Endometrium (tissue), 2 donors: Measurements from ENCODE around the gene TCF7.

Experiments used
- FAIRE-seq: peaks from 2 replicates; lab custom pipeline; 2012; peaks lifted over from hg19 to GRCh38; lab: Jason Lieb, UNC
- donor health status: control.
- donor health status: control.

Gene TCF7

DNA sequence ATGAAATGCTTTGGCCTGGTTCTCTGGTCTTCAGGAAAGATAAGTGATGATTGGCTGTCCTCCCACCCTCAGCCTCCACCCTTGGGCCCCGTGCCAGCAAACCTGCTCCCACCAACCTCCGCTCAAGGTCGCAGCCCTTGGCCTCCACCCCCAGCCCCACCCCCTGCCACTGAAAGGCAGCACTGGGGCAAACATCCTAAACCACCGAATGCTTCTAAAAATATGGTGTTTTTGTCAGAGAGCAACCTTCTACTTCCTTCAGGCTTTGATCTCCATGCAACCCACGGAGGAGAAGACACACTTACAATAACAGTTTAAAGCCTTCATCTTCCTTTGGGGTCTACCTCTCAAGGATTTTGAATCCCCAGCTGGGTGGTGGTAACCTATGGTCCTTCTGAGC is 24.0 kb upstream of the TCF7 start:
- FAIRE-seq = no peak

DNA sequence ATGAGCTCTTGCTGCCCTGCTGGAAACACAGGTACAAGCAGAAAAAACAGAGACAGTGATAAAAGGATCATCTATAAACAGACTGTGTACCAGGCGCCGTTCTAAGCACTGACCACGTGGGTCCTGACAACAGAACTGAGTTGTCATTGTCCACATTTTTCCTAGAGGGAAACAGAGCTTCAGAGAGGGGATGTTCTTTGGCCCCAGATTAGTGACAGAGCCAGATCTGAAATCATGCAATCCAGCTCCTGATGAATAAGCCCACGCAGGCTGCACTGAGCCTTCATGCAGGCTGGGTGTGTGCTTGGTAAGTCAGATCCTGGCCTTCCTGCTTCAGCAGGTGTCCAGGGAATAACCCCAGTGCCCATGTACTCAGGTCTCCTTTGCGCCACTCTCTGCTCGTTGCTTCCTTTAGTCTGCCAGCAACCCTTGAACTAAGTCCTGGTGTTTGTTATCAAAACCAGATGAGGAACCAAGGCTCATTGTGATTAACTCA is 22.8 kb upstream of the TCF7 start:
- FAIRE-seq = no peak

DNA sequence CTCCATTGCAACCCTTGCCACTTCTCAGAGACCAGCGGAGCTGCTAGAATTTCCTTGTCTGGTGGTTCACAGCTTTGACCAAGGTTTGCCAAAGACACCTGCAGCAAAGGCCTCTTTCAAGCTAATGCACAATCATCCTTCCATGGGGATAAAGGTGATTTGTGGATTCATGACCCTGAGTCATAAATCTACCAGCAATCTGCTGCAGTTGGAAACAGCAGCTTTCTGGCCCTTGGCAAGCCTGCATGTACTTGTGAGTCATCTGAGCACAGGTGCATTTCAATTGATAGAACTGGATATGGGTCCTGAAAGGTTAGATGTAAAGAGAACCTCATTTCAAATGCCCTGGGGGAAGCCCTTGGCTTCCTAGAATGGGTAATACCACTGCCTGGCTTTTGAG is 21.6 kb upstream of the TCF7 start:
- FAIRE-seq = no peak

DNA sequence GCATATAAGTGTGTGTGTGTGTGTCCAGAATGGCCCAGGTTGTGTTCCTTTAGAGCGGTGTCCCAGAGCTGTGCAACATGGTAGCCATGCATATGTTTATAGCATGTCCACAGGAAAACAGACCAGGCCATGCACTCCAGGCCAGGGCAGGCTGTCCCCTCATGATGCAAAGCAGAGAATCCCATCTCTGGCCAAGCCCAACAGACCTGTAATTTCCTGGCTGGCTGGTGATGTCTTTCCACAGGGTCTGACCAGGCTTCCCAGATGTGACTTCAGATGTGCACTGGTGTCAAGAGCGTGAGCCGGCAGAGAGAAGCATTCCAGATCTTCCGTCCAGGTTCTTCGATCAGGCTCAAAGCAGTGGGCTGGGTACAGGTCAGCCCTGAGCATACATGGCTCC is 21.1 kb upstream of the TCF7 start:
- FAIRE-seq = no peak

DNA sequence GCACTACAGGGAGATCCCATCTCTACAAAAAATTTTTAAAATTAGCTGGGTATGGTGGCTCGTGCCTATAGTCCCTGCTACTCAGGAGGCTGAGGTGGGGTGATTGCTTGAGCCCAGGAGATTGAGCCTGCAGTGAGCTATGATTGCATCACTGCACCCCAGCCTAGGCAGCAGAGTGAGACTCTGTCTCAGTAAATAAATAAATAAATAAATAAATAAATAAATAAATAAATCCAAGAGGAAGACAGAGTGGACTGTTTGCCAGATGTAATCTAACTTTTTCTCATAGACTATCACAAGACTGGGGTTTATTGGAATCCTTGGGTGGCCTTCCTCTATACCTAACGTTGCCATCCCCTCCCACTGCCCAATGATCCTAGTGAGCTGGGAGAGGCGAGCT is 19.2 kb upstream of the TCF7 start:
- no peak for FAIRE-seq

DNA sequence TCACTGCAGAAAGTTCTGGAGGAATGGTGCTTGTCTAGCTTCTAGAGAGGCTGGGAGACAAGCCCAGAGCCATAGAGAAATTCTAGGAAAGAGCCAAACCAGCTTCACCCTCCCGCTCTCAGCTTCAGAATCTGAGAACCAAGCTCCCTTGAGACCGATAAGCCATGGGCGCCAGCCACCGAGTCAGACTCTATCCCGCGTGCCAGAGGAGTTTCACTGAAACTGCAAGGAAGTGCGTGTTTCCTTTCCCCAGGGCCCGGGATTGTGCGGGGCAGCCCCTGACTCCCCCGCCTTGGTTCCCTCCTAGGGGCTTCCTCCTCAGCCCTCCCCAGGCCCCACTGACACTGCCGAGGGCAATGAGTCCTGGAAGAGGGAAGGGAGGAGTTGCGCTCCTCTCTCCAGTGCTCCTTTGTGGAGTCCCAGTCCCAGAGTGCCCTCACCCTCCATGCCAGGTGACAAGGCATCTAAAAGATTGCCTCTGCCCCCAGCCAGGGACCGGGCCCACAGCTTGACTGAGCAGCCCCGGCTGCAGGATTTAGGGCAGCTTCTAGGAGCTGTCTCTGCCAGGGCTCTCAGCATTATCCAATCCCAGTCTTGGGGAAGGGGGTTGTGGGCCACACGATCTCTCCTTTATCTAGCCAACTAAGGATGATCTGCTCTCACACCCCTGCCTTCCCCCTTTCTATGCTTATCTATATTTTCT is 18.4 kb upstream of the TCF7 start:
- no peak for FAIRE-seq

DNA sequence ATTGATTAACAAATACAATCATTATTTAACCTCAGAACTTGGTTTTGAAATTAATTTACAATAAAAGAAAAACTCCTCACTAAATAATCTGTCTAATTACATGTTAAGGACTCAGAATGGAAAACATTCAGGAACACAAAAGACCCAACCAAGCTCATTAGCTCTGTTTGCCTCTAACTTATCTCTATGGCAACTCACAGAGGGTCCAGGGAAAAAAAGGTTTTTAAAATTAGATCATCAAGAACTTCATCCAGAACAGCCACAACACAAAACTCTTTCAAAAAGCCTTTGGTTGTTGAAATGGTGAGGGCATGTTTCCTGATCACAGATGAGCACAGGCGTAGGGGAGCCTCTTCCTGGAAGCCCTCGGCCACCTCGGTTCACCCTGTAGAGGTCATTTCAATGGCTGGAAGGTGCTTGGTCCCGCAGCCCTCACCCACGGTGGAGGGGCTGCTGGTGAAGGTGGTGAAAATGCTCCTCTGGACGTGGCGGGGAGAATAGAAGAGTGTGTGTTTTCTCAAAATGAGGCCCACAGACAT is 17.2 kb upstream of the TCF7 start:
- no peak for FAIRE-seq

DNA sequence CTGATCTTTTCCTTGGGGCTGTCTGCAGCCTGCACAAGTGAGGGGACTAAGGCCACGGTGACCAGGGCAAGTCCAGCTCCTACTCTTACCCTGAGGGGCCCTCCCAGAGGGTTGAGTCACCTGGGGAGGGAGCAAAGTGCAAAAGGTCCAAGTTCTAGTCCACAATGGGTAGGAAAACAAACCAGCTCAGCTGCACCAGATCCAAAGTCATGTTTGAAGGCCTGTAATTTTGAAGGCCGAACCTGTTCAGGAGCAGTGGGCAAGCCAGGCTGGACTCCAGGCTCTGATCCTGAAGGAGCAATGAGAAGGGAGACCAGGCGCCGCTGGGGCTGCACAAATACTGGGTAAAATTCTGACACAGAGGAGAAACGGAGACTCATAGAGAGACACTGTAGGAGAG is 15.8 kb upstream of the TCF7 start:
- no peak for FAIRE-seq

DNA sequence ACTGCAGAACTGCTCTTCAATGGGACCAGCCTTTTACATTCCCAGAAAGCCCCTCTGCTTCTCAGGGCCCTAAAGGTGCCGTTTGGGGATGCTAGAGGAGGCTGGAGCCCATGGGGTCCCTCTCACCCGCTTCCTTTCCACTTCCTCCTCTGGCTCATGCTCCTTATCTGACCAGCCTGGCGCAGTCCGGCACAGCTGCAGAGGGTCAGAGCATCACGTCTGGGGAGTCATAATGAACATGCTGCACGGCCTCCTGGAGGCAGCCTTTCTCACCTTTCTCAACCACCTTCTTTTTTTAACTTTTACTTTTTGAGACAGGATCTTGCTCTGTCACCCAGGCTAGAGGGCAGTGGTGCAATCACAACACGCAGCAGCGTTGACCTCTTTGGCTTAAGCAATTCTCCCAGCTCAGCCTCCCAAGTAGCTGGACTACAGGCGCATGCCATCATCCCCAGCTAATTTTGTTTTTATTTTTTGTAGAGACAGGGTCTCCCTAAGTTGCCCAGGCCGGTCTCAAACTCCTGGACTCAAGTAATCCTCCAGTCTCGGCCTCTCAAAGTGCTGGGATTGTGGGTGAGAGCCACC is 15.1 kb upstream of the TCF7 start:
- no peak for FAIRE-seq

DNA sequence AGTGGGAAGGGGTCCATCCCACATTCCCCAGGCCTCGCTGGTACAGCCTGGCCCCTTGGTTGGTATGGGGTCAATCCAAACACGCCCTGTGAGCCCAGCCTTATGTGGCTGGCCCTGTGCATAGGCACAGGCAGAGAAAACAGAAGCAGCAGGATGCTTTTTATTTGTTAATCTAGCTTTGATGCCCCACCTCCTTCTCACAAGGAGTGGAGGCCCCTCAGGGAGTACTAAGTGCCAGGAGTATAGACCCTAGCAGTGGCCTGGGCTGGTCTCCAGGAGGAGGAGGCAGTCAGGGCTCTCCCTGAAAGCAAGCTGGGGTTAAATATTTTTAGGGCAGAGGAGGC is 14.6 kb upstream of the TCF7 start:
- FAIRE-seq = no peak

DNA sequence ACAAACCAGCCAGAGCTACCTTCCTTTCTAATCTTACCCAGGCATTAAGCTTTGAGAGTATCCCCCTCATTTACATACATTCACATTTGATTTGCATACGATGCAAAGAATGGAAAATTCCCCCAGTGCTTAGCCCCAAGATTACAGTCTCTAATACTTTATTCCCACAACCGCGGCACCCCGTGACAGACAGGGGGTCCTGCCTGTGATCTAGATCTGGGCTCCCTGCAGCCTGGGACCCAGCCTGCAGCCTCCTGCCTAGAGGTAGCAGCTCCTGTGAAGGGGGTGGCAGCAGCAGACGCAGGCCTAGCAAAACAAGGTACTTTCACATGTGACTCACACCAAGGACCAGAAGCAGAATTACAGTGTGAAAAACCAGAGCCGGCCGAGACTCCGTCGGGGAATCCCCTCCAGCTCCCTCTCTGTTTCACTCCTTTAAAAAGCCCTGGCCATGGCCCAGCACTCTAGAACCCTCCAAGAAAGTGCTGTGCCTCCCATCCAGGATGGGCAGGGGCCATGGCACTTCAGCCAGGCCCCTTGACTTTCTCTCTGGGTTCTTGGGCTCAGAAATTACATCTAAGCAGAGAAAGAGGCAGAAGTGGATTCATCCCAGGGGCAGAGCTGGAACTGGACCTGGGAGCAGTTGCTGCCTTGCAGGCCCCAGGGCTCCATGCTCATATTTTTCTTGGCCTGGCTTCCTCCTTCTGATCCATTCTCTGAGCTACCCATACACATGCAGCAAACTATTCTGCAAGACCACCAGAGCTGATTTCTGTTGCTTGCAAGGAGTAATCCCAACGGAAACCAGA is 14.0 kb upstream of the TCF7 start:
- no peak for FAIRE-seq

DNA sequence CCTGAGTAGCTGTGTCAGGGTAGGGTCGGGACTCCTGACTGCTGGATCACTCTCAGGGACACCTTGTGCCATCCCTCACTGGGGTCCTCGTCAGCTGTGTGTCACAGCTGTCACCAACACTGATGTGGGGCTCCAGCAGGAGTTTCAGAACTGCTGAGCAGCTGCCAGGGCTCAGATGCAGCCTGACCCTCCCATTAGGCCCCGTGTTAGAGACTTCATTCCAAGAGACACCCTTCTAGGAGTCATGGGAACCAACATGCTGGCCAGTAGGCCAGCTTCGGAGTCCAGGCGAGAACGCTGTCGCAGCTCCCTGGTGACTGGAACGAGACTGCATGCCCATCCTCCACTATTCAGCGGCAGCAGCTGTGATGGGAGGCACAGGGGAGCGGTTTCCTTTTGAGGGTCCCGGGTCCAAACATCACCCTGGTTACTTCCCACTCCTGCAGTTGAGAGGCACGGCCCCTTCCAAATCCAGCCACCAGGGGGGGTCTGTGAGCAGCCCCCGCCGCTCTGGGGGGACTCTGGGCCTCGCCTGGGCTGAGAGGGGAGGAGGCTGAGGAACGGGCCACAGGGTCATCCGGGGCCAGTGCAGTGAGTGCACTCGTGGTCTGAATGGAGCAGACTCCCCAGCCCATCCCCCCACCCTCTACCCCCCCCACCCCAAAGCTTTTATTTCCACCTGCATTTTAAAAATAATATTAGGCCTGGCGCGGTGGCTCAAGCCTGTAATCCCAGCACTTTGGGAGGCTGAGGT is 12.6 kb upstream of the TCF7 start:
- FAIRE-seq = no peak

DNA sequence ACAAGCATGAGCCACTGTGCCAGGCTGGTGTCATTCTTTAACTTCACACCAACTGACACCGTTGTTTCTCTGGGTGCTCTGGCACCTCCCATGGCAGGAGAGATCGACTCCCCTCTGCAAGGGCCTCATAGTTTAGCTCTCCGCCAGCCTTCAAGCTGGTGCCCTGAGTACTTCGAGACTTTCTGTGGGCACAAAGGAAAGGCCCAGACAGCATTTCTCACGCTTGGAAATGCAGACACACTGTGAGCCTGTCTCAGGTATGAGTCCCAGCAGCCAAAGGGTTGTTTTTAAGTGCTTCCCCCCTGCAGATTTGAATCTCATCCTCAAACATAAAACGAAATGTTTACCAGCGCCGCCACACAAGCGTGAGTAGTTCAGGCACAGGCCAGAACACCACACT is 11.1 kb upstream of the TCF7 start:
- no peak for FAIRE-seq

DNA sequence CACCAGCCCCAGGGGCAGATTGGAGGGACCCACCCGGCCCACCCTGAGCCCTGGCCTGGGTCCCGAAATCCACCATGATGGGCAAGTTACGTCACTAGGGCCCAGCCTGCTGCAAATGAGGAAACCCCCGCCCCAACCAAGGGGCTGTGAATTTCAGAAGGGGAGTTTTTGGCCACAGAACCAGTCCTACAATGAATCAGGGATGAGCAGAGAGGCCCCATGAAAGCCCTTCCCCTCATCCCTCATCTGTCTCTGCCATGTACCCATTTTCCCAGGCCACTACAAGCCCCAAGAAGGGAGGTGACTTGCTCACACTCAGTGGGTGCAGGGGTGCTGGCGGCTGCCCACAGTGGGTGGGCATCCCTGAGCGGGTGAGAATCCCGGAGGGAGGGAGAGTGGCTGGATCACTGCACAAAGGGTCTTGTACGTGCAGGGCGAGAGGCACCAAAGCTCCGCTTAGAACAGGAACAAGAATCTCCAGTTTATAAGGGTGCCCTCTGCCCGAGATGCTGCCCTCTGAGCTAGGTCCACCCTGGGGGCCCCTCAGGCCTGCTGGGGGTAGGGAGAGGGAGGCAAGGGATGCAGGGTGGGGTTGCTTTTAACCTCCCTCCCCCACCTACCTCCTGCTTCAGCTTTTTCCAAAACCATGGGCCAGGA is 10.4 kb upstream of the TCF7 start:
- FAIRE-seq = no peak

DNA sequence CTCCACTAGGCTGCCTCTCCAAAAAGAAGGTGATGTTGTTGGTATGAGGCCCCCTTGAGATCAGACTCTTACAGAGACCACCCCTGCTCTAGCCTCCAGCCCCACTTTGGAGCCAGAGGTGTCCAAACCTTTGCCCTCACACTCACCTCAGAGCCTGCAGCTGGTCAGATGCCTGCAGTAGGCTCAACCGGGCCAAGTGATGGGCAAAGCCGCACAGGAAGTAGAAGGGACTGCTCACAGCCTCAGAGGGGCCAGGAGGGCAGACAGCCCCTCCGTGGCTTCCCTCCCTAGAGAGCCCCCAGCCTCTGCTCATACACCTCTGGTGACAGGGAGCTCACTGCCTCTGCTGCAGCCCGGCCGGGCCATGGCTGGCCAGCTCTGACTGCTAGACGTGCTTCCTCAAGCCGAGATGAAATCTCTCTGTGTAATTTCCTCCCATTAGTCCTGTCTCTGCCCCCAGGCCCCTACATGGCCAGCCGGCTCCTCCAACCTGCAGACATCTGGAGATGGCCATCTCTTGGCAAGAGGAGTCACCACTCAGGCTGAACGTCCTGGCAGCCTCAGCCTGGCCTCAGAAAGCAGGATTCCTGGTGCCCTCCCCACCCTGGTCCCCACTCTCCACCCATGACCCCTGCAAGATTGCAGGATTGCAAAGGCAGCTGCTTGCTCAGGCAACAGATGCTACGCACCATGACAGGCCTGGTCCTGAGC is 7.3 kb upstream of the TCF7 start:
- FAIRE-seq = no peak

DNA sequence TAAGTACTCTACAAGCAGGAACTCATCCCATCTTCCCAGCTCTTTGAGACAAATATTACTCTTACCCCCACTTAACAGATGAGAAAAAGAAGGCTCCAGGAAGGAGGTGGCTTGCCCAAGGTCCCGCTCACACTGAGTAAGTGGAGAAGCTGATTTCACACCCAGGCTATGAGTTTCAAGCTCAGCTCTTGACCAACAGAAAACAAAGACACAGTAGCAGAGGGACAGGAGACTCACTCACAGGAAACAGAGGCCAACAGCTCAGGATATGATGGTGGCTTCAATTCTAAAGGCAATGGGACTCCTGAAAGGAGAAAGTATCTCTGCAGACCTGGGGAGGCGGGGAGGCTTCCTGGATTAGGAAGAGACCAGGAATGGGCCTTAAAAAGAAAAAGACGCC is 6.7 kb upstream of the TCF7 start:
- FAIRE-seq = no peak

DNA sequence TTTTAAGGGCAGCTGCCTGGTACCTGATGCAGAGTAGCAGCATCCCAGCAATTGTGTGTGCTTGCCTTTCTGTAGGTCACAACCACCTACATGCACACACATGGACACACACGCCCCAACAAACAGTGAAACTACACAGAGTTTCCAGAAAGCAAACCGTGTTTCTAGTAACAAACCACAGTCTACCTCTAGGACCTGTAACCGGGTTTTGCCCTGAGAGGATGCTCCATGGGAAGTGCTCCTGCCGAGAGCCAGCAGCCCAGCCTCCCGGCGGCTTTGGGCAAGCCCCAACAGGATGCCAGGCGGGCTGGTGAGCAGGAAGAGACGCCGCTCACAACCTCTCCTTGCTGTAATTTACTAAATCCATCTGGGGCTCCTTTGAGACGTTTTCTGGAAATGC is 4.1 kb upstream of the TCF7 start:
- no peak for FAIRE-seq

DNA sequence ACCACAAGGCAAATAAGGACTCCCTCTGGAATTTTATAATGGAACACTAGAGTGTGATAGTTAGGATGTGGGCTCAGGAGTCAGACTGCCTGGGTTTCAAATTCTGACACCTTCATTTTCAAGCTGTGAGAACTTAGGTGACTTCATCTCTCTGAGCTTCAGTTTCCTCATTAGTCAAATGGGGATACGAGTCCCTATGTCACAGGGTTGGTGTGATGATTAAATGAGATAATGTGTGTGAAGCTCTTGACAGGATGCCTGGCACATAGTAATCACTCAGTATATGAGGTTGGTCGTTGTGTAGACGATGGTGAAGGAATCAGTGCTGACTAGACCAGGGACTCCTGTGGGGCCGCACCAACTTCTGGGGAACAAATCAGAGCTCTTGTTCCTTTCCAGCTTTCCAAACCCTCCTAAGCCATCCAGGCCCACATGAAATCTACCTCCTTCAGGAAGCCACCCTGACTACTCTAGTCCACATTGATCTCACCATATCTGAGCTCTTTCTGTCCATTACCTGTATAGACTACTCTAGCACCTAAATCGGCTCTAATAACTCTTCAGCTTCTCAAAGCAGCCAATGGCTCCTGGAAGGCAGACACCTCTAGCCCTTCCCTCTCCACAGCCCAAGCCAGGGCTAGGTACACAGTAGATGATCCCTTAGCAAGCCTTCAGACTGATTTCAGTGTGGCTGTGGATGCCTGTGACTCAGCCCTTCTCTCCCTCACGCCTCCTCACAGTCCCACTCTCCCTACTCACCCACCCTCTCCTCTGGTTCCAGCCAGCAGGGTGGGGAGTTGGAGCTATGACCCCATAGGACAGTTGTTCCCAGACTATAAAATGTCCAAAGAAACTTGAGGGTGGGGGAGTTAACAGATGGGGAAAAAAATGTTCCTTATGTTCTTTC is 2.5 kb upstream of the TCF7 start:
- no peak for FAIRE-seq

DNA sequence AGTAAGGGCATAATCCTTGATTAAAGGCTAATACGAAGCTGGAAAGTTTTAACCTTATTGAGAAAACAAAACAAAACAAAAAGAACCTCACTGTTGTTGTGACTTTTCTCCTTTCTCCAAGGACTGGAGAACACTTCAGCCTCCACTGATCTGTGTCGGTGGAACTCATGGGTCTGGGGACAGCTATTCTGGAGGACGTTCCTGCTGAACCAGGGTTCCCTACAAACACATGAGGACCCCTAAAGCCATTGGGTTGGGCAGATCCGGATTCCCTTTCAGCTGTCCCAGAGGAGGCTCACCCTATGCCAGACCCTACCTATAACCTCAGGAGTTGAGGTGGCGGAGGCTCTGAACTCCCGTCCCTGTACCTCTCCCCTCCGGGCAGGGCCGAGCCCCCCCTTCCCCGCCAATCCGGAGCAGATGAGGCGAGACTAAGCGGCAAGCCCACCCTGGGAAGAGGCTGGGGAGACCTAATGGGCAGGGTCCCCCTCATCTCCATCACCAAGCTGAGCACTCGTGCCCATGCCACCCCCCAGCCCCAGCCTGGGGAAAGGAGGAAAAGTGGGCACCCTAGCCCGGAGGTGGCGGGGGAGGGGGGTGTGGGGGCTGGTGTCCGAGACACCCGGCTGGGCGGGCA is 1.6 kb upstream of the TCF7 start:
- no peak for FAIRE-seq
